MM.1S (cell line): ENCODE measurements around the gene CMBL.
"Not testable (repeated sequence)": the region's sequence is repeated elsewhere in the genome, so short reads cannot be mapped to it uniquely, and the experiment has no call there.

ENCODE experiments used
- DNase-seq: peaks from one replicate; pipeline ENCODE4 v3.0.0-alpha.2; 2015
- H2AFZ ChIP-seq: fragments of 300-600 bp; sonication (generic); 2 replicates; pipeline ENCODE4 v1.6.0; 2016; ENCODE audit warnings: antibody characterized with exemption, low read length
- H3F3A ChIP-seq: fragments of 300-600 bp; sonication (generic); 2 replicates; pipeline ENCODE4 v1.6.1; 2016; ENCODE audit warnings: mild to moderate bottlenecking, antibody characterized with exemption, low read length, moderate library complexity, mixed read lengths; ENCODE audit not compliant: insufficient read depth
- H3K27ac ChIP-seq: fragments of 300-600 bp; sonication (generic); 2 replicates; pipeline ENCODE4 v1.5.1; 2016; ENCODE audit warnings: mild to moderate bottlenecking, low read length
- H3K27me3 ChIP-seq: fragments of 300-600 bp; sonication (generic); replicated peaks from 2 replicates; pipeline ENCODE4 v1.6.0; 2016; ENCODE audit warnings: low read length; ENCODE audit not compliant: insufficient read depth
- H3K36me3 ChIP-seq: fragments of 300-600 bp; sonication (generic); replicated peaks from 2 replicates; pipeline ENCODE4 v1.6.1; 2016; ENCODE audit warnings: mild to moderate bottlenecking, low read length, mixed read lengths; ENCODE audit not compliant: insufficient read depth
- H3K4me1 ChIP-seq: fragments of 300-600 bp; sonication (generic); 2 replicates; pipeline ENCODE4 v1.6.1; 2016; ENCODE audit warnings: low read length, mixed read lengths
- H3K4me2 ChIP-seq: fragments of 300-600 bp; sonication (generic); 2 replicates; pipeline ENCODE4 v1.6.0; 2016; ENCODE audit warnings: low read depth, low read length
- H3K4me3 ChIP-seq: fragments of 300-600 bp; sonication (generic); 2 replicates; pipeline ENCODE4 v1.5.1; 2016; ENCODE audit warnings: low read length, mixed read lengths
- H3K79me2 ChIP-seq: fragments of 300-600 bp; sonication (generic); 2 replicates; pipeline ENCODE4 v1.6.1; 2016; ENCODE audit warnings: mixed run types, low read length, mixed read lengths
- H3K9ac ChIP-seq: fragments of 300-600 bp; sonication (generic); 2 replicates; pipeline ENCODE4 v1.6.1; 2016; ENCODE audit warnings: low read length, mixed read lengths
- H3K9me2 ChIP-seq: fragments of 300-600 bp; sonication (generic); replicated peaks from 2 replicates; pipeline ENCODE4 v1.6.1; 2016; ENCODE audit warnings: mild to moderate bottlenecking, low read length, mixed read lengths; ENCODE audit not compliant: insufficient read depth
- H3K9me3 ChIP-seq: fragments of 300-600 bp; sonication (generic); replicated peaks from 2 replicates; pipeline ENCODE4 v1.6.1; 2016; ENCODE audit warnings: mild to moderate bottlenecking, low read length, mixed read lengths; ENCODE audit not compliant: insufficient read depth
- H4K20me1 ChIP-seq: fragments of 300-600 bp; sonication (generic); 2 replicates; pipeline ENCODE4 v1.6.1; 2016; ENCODE audit warnings: mild to moderate bottlenecking, low read length, moderate library complexity, mixed read lengths; ENCODE audit not compliant: insufficient read depth
- CTCF ChIP-seq: fragments of 300-600 bp; sonication (generic); IDR thresholded peaks from 2 replicates; pipeline ENCODE4 v1.5.1; 2016; ENCODE audit warnings: antibody characterized with exemption, low read length, mixed read lengths
- EZH2 ChIP-seq: fragments of 300-600 bp; sonication (generic); optimal IDR thresholded peaks from 2 replicates; pipeline ENCODE3; 2017; ENCODE audit warnings: low read depth, mild to moderate bottlenecking, antibody characterized with exemption, low read length, mixed read lengths
- EZH2phosphoT487 ChIP-seq: fragments of 300-600 bp; sonication (generic); IDR thresholded peaks from 2 replicates; pipeline ENCODE4 v1.6.1; 2018; ENCODE audit warnings: antibody characterized with exemption, low read length

The CMBL gene

GRCh38 chr5:10288592-10289219, 19.0 kb downstream of the CMBL start:
- H3K4me1 ChIP-seq = peaks cover 32% of the 10 kb centered on the region

GRCh38 chr5:10286862-10287227, 20.9 kb downstream of the CMBL start:
- Histone ChIP-seq H3F3A (peaks cover 28% of the 10 kb centered on the region), H3K9me2 (no peaks in the 10 kb centered on the region), H3K36me3 (no peaks in the 10 kb centered on the region), H2AFZ (no peak overlapping the region), H3K27me3 (no peaks in the 10 kb centered on the region), H3K4me2 (no peak overlapping the region), H3K9ac (no peak overlapping the region), H4K20me1 (no peaks in the 10 kb centered on the region), H3K4me1 (peaks cover 35% of the 10 kb centered on the region), H3K4me3 (no peak overlapping the region), H3K79me2 (0 out of 2 replicates have a peak, but pooled peaks cover 5% of the 10 kb centered on the region), H3K27ac (no peak overlapping the region), H3K9me3 (no peaks in the 10 kb centered on the region)
- DNase-seq = no peak
- TF ChIP-seq CTCF = no peak
- TF ChIP-seq EZH2phosphoT487 = no peak
- TF ChIP-seq EZH2 = no peak

More at GRCh38 chr5:10288592-10289219, 19.0 kb downstream of the CMBL start:
- no peaks in the 10 kb centered on the region for H3K27me3 ChIP-seq
- 0 out of 2 replicates have a peak, but pooled peaks cover 5% of the 10 kb centered on the region for H3K79me2 ChIP-seq
- no peaks in the 10 kb centered on the region for H4K20me1 ChIP-seq
- TF ChIP-seq EZH2phosphoT487 (no peak), CTCF (peak; percentile 15), EZH2 (no peak)
- H3F3A ChIP-seq = peaks cover 26% of the 10 kb centered on the region
- H2AFZ ChIP-seq = peak overlapping the region; percentile 44
- no peaks in the 10 kb centered on the region for H3K9me2 ChIP-seq
- H3K9me3 ChIP-seq = no peaks in the 10 kb centered on the region
- DNase-seq = peak; percentile 97
- peak overlapping the region; percentile 87 for H3K27ac ChIP-seq
- H3K4me3 ChIP-seq = peak overlapping the region; percentile 40; the same call in 1 of the 2 replicates
- H3K36me3 ChIP-seq = no peaks in the 10 kb centered on the region
- H3K4me2 ChIP-seq = peak overlapping the region; percentile 84
- peak overlapping the region; percentile 26; the same call in 1 of the 2 replicates for H3K9ac ChIP-seq

GRCh38 chr5:10286162-10286861, 21.4 kb downstream of the CMBL start:
- H3K9ac ChIP-seq = no peak overlapping the region
- H3K4me2 ChIP-seq = no peak overlapping the region
- no peaks in the 10 kb centered on the region for H3K9me2 ChIP-seq
- no peak overlapping the region for H3K4me3 ChIP-seq
- no peaks in the 10 kb centered on the region for H3K9me3 ChIP-seq
- peaks cover 35% of the 10 kb centered on the region for H3K4me1 ChIP-seq
- H3K79me2 ChIP-seq = 0 out of 2 replicates have a peak, but pooled peaks cover 5% of the 10 kb centered on the region
- H2AFZ ChIP-seq = no peak overlapping the region
- no peaks in the 10 kb centered on the region for H3K36me3 ChIP-seq
- no peak overlapping the region for H3K27ac ChIP-seq
- DNase-seq = no peak
- no peaks in the 10 kb centered on the region for H3K27me3 ChIP-seq
- no peaks in the 10 kb centered on the region for H4K20me1 ChIP-seq
- TF ChIP-seq EZH2 = no peak
- H3F3A ChIP-seq = peaks cover 28% of the 10 kb centered on the region

DNA sequence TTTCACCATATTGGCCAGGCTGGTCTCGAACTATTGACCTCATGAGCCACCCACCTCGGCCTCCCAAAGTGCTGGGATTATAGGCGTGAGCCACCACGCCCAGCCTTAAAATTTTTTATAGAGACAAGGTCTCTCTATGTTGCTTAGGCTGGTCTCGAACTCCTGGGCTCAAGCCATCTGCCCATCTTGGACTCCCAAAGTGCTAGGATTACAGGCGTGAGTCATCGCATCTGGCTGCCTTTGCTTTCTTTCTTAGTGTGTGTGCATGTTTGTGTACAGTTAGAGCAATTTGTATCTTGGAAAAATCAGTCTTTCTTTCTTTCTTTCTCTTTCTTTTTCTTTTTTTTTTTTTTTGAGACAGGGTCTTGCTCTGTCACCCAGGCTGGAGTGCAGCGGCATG, 22.3 kb downstream of the CMBL start:
- not testable (repeated sequence) for H3K27ac ChIP-seq

More for the DNA sequence above, 22.3 kb downstream of the CMBL start:
- not testable (repeated sequence) for H3K9ac ChIP-seq, H2AFZ ChIP-seq, H3K36me3 ChIP-seq, H3K27me3 ChIP-seq, H3K9me2 ChIP-seq, H3K79me2 ChIP-seq, H3K4me3 ChIP-seq, H4K20me1 ChIP-seq, H3K9me3 ChIP-seq, H3K4me2 ChIP-seq, DNase-seq
- peaks cover 28% of the 10 kb centered on the region for H3F3A ChIP-seq
- peaks cover 35% of the 10 kb centered on the region for H3K4me1 ChIP-seq
